ENCODE results near the gene RERE. TPM values are rescaled to one million over a fixed set of nuclear protein-coding genes. Genes with fewer than 3 reads are reported as not detected.
"Not testable (repeated sequence)": the region's sequence is repeated elsewhere in the genome, so short reads cannot be mapped to it uniquely, and the experiment has no call there.

RERE gene
- total and polyA plus RNA-seq, 12 donors, result 33.4 to 146 (median 72.7) TPM

- TF ChIP-seq CTCF (IDR thresholded peaks at IDR 0.05) (no peak), POLR2A (IDR thresholded peaks at IDR 0.05) (no peak)
- no peak for DNase-seq
- H3K27ac ChIP-seq, result no peak overlapping the region
- H3K9me3 ChIP-seq (replicated peaks in 1 of 3), result no peaks in the 10 kb centered on the region
- no peaks in the 10 kb centered on the region for H3K36me3 ChIP-seq (replicated peaks in 1 of 2)
- H3K27me3 ChIP-seq, result no peaks in the 10 kb centered on the region
- H3K4me1 ChIP-seq (replicated peaks in 1 of 2), result no peaks in the 10 kb centered on the region
- intact Hi-C loops (cut with DNase I), result no loop called here
- 86 to 100% (median 94%) methylated on average over 1 of the region's 1 CpG for WGBS, 4 donors
- no peak overlapping the region for H3K4me3 ChIP-seq
These were observed 26.5 kb downstream of the RERE start for GRCh38 chr1:8790987-8791386.

GRCh38 chr1:8790478-8790877 is 27.0 kb downstream of the RERE start:
- Histone ChIP-seq H3K36me3 (replicated peaks in 1 of 2) (no peaks in the 10 kb centered on the region), H3K4me3 (no peak overlapping the region), H3K4me1 (replicated peaks in 1 of 2) (no peaks in the 10 kb centered on the region), H3K9me3 (replicated peaks in 1 of 3) (no peaks in the 10 kb centered on the region), H3K27ac (no peak overlapping the region), H3K27me3 (no peaks in the 10 kb centered on the region)
- WGBS, 4 donors, result 92 to 99% (median 95%) methylated on average over 6 of the region's 6 CpGs
- no peak for TF ChIP-seq POLR2A (IDR thresholded peaks at IDR 0.05)
- no peak for TF ChIP-seq CTCF (IDR thresholded peaks at IDR 0.05)
- no peak for DNase-seq
- intact Hi-C loops (cut with DNase I), result no loop called here

- WGBS, 4 donors, result 89 to 93% (median 91%) methylated on average over 11 of the region's 11 CpGs
These were observed 27.9 kb downstream of the RERE start for GRCh38 chr1:8789314-8790214.

GRCh38 chr1:8787218-8787617 is 30.2 kb downstream of the RERE start:
- TF ChIP-seq CTCF (IDR thresholded peaks at IDR 0.05) (no peak), POLR2A (IDR thresholded peaks at IDR 0.05) (no peak)
- WGBS, 4 donors, result 87 to 92% (median 89%) methylated on average over 3 of the region's 3 CpGs
- Histone ChIP-seq H3K4me3 (no peak overlapping the region), H3K9me3 (replicated peaks in 1 of 3) (no peaks in the 10 kb centered on the region), H3K36me3 (replicated peaks in 1 of 2) (no peaks in the 10 kb centered on the region), H3K4me1 (replicated peaks in 1 of 2) (peaks cover 0 to 1% of the 10 kb centered on the region in 2 donors), H3K27me3 (no peaks in the 10 kb centered on the region), H3K27ac (no peak overlapping the region)
- intact Hi-C loops (cut with DNase I), result no loop called here
- DNase-seq, result no peak

More at GRCh38 chr1:8789314-8790214, 27.9 kb downstream of the RERE start:
- no peak for TF ChIP-seq POLR2A (IDR thresholded peaks at IDR 0.05)
- TF ChIP-seq CTCF (IDR thresholded peaks at IDR 0.05), result no peak
- Histone ChIP-seq H3K27ac (no peak overlapping the region), H3K4me3 (no peak overlapping the region), H3K4me1 (replicated peaks in 1 of 2) (no peaks in the 10 kb centered on the region), H3K27me3 (no peaks in the 10 kb centered on the region), H3K9me3 (replicated peaks in 1 of 3) (no peaks in the 10 kb centered on the region), H3K36me3 (replicated peaks in 1 of 2) (no peaks in the 10 kb centered on the region)
- intact Hi-C loops (cut with DNase I), result no loop called here
- DNase-seq, result no peak

- WGBS, 4 donors, result 89 to 96% (median 94%) methylated on average over 4 of the region's 4 CpGs
- H3K4me3 ChIP-seq; H3K36me3 ChIP-seq (replicated peaks in 1 of 2); H3K9me3 ChIP-seq (replicated peaks in 1 of 3); DNase-seq; intact Hi-C loops (cut with DNase I); H3K27ac ChIP-seq; H3K27me3 ChIP-seq: not testable (repeated sequence)
- H3K4me1 ChIP-seq (replicated peaks in 1 of 2), result peaks cover 10 to 11% of the 10 kb centered on the region in 2 donors
These were observed 31.2 kb downstream of the RERE start for GRCh38 chr1:8786204-8786603.

Data from adrenal gland (tissue), 12 donors.